Left lung (tissue), 10 donors: Measurements from ENCODE around the gene IL16. TPM values are rescaled to one million over a fixed set of nuclear protein-coding genes. Genes with fewer than 3 reads are reported as not detected.
A peak's percentile ranks its signal among the peaks of the same experiment; 100 is the strongest.

ENCODE experiments used
- ATAC-seq: fragments of 200-7000 bp; cut with Tn5 transposase; one replicate; pipeline ENCODE4 v1.9.1; 2020; ENCODE audit warnings: moderate library complexity
- DNase-seq, 4 donors: peaks; one replicate each; pipeline ENCODE4 v3.0.0-alpha.2; 2013 to 2020
- H3K27ac ChIP-seq, 2 donors: fragments of 200-600 bp; sonication (generic) in 1 of 2; one replicate each; pipeline versions ENCODE4 v1.5.0 to v1.8.0; 2020 to 2021
- H3K27me3 ChIP-seq, 2 donors: fragments of 200-600 bp; sonication (generic) in 1 of 2; one replicate each; pipeline versions ENCODE4 v1.5.0 to v1.8.0; 2020 to 2021
- H3K36me3 ChIP-seq, 2 donors: fragments of 200-600 bp; sonication (generic) in 1 of 2; one replicate each; pipeline versions ENCODE4 v1.5.0 to v1.8.0; 2020 to 2021
- H3K4me1 ChIP-seq, 2 donors: fragments of 200-600 bp; one replicate each; pipeline ENCODE4 v1.8.0; 2021
- H3K4me3 ChIP-seq, 2 donors: fragments of 200-600 bp; sonication (generic) in 1 of 2; one replicate each; pipeline versions ENCODE4 v1.5.0 to v1.8.0; 2020 to 2021; ENCODE audit warnings: mild to moderate bottlenecking in 1 of 2
- H3K9me3 ChIP-seq, 2 donors: fragments of 200-600 bp; sonication (generic) in 1 of 2; one replicate each; pipeline versions ENCODE4 v1.5.0 to v1.8.0; 2020 to 2021
- intact Hi-C, 2 donors: fragments of 100-400 bp; cut with DNase I; formaldehyde crosslinking; loops; one replicate each; pipeline versions ENCODE4 v1.11.2 to v1.14.2; 2022
- polyA plus RNA-seq, 6 donors: library from polyadenylated mRNA; unstranded; fragments of 120-200 nt; gene quantifications; one replicate each; pipeline ENCODE4 v1.2.1, GENCODE V29; 2013; ENCODE audit not compliant: insufficient read length in 6 of 6
- total RNA-seq, 2 donors: library from RNA; stranded (reverse); fragmentation: NEBNext Ultra II Directional; extraction: Animal tissue kit (Norgen Biotek cat#: 25700); gene quantifications; one replicate each; pipeline ENCODE4 v1.2.1, GENCODE V29; 2021
- TF ChIP-seq, protein P1 (sequence below), 2 donors: fragments of 200-600 bp; sonication (generic) in 1 of 2; IDR thresholded peaks; one replicate each; pipeline versions ENCODE4 v1.5.0 to v1.8.0; 2021; ENCODE audit warnings: antibody characterized with exemption in 2 of 2
- donor health status: DM: no; HTN: yes; CAD: no.
- donor health status: DM: no; HTN: no; CAD: no.

Gene IL16
- total and polyA plus RNA-seq, 8 donors: 11.4 to 34.3 (median 14.9) TPM

DNA sequence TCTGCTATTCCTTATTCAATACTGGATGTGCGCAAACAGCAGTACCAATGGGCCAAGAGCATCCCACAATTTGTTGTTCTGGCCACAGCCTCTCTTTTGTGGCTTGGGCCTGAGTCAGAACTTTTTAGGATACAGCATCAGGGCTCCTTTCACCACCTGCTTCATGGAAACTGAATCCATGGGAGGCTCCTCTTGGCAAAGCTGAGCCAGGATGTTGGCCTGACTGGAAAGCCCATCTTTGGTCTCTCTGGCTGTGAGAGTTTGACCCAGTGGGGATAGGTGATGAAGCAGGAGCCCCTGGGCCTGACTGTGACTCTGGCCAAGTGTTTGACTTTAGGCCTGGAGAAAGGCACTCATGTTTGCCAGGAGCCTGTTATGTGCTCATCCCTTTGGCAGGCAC is 27.6 kb downstream of the IL16 start:
- H3K4me1 ChIP-seq: peaks cover 8% of the 10 kb centered on the region in 2 donors
- peak overlapping the region in 1 of 2 donors; percentile 48 for H3K27ac ChIP-seq
- no peaks in the 10 kb centered on the region for H3K27me3 ChIP-seq
- intact Hi-C loops: no loop called here
- no peaks in the 10 kb centered on the region for H3K36me3 ChIP-seq
- no peak for DNase-seq
- TF ChIP-seq, protein P1, sequence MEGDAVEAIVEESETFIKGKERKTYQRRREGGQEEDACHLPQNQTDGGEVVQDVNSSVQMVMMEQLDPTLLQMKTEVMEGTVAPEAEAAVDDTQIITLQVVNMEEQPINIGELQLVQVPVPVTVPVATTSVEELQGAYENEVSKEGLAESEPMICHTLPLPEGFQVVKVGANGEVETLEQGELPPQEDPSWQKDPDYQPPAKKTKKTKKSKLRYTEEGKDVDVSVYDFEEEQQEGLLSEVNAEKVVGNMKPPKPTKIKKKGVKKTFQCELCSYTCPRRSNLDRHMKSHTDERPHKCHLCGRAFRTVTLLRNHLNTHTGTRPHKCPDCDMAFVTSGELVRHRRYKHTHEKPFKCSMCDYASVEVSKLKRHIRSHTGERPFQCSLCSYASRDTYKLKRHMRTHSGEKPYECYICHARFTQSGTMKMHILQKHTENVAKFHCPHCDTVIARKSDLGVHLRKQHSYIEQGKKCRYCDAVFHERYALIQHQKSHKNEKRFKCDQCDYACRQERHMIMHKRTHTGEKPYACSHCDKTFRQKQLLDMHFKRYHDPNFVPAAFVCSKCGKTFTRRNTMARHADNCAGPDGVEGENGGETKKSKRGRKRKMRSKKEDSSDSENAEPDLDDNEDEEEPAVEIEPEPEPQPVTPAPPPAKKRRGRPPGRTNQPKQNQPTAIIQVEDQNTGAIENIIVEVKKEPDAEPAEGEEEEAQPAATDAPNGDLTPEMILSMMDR (IDR thresholded peaks at IDR 0.05): no peak
- no peaks in the 10 kb centered on the region for H3K9me3 ChIP-seq
- no peak overlapping the region for H3K4me3 ChIP-seq
- ATAC-seq: no peak

DNA sequence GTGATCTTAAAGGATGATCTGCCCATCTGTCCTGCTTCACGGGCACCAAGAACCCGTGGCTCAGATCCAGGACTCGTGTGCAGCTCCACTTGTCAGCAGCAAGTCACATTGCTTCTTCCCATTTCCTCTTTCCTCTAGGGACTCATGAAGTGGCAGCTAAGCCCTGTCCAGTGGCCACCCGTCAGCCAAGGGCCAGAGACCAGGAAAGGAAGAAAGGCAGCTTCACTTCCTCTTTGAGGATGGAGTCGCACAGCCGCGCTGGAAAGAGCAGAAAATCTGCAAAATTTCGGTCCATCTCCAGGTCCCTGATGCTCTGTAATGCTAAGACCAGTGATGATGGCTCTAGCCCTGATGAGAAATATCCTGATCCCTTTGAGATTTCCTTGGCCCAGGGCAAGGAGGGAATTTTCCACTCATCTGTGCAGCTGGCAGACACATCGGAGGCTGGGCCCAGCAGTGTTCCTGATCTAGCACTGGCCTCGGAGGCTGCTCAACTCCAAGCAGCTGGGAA is 28.5 kb downstream of the IL16 start:
- ATAC-seq (peak; percentile 59), DNase-seq (peak in 2 of 4 donors; percentile 68 to 70)
- TF ChIP-seq, protein P1 (IDR thresholded peaks at IDR 0.05): no peak
- H3K27ac ChIP-seq: peak overlapping the region in 1 of 2 donors; percentile 48
- no peak overlapping the region for H3K4me3 ChIP-seq
- no peaks in the 10 kb centered on the region for H3K36me3 ChIP-seq
- no peaks in the 10 kb centered on the region for H3K9me3 ChIP-seq
- H3K27me3 ChIP-seq: no peaks in the 10 kb centered on the region
- intact Hi-C loops: no loop called here
- peaks cover 8% of the 10 kb centered on the region in 2 donors for H3K4me1 ChIP-seq

DNA sequence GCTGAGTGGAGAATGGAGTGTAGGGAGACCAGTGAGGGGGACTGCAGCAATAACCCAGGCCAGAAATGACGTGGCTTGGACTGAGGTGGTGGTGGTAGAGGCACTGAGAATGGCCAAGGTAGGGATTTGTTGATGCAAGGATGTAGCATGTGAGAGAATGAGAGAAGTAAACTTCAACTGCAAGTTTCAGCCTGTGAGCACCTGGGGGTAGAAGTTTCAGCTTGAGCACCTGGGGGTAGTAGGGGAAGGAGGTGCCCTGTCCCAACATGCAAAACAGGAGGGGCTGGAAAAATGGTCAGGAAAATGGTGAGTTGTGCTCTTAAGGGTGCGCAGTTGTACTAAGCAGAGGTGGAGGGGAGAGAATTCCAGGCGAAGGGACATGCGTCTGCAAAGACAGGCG is 31.0 kb downstream of the IL16 start:
- Histone ChIP-seq H3K27me3 (no peaks in the 10 kb centered on the region), H3K4me1 (peaks cover 4 to 8% of the 10 kb centered on the region in 2 donors), H3K36me3 (no peaks in the 10 kb centered on the region), H3K4me3 (no peak overlapping the region), H3K27ac (no peak overlapping the region), H3K9me3 (no peaks in the 10 kb centered on the region)
- intact Hi-C loops: no loop called here
- ATAC-seq (no peak), DNase-seq (no peak)
- TF ChIP-seq, protein P1 (IDR thresholded peaks at IDR 0.05): no peak

DNA sequence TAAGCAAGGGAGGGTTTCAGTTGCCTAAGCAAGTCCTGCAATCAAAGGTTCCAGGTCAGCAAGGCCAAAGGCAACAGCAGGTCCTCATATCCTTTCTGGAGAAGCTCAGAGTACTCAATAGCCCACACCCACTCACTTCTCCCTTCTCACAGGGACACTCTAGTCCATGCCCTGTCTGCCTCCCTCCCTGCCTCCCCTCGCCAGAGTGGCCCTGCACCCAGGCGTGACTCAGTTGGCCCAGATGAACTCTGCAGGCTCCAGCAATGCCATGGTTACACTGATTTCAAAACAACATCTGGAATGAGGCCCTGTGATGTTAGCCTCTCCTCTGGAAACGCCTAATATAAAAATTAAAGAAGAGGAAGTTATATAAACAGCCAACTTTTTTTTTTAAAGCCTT is 32.9 kb downstream of the IL16 start:
- DNase-seq: peak in 2 of 4 donors; percentile 27 to 65
- Histone ChIP-seq H3K27ac (peak overlapping the region; percentile 20 to 53), H3K27me3 (no peaks in the 10 kb centered on the region), H3K4me1 (peaks cover 1 to 7% of the 10 kb centered on the region in 2 donors), H3K9me3 (no peaks in the 10 kb centered on the region), H3K4me3 (no peak overlapping the region), H3K36me3 (no peaks in the 10 kb centered on the region)
- TF ChIP-seq, protein P1 (IDR thresholded peaks at IDR 0.05): no peak
- intact Hi-C loops: no loop called here
- peak; percentile 67 for ATAC-seq

DNA sequence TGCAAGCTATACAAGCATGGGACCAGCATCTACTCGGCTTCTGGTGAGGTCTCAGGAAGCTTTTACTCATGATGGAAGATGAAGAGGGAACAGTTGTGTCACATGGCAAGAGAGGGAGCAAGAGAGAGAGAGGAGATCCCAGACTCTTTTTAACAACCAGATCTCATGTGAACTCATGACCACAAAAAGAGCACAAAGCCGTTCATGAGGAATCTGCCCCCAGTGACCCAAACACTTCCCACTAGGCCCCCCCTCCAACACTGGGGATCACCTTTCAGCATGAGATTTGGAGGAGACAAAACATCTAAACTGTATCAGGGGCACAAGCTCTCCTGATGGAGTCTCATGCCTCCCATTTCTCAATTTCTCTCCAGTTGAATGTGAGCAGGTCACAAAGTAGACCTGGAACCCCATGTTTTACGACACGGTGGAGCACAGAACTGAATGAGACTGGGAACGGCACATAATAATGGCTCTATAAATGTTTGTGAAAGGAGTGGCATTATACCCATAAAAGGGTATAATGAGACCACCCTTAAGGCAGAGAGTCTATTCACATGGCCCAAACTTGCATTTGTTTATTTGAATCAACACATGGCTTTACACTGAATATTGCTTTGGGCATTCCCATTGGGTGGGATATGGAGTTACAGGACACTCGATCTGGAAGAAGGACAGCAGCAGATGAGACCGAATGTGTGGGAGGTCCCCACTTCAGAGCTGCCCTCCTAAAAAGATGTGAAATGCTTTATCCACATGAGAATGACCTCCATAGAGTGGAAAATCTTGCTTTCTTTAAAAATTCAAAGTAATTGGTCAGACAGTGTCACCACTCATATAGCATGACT is 38.8 kb downstream of the IL16 start:
- ATAC-seq (no peak), DNase-seq (no peak)
- Histone ChIP-seq H3K4me1 (no peaks in the 10 kb centered on the region), H3K9me3 (peaks cover 0 to 4% of the 10 kb centered on the region in 2 donors), H3K4me3 (no peak overlapping the region), H3K36me3 (no peaks in the 10 kb centered on the region), H3K27ac (peak overlapping the region in 1 of 2 donors; percentile 50), H3K27me3 (no peaks in the 10 kb centered on the region)
- intact Hi-C loops: no loop called here
- TF ChIP-seq, protein P1 (IDR thresholded peaks at IDR 0.05): no peak
